GM12801 (cell line): ENCODE measurements around the gene EPHA6.

Source experiments
- TF ChIP-seq, protein P1 (sequence below): IDR thresholded peaks from one replicate; pipeline ENCODE4 v1.5.1; 2011; ENCODE audit warnings: control low read depth; ENCODE audit not compliant: insufficient read length; ENCODE audit errors: extremely low read depth

Gene EPHA6

DNA sequence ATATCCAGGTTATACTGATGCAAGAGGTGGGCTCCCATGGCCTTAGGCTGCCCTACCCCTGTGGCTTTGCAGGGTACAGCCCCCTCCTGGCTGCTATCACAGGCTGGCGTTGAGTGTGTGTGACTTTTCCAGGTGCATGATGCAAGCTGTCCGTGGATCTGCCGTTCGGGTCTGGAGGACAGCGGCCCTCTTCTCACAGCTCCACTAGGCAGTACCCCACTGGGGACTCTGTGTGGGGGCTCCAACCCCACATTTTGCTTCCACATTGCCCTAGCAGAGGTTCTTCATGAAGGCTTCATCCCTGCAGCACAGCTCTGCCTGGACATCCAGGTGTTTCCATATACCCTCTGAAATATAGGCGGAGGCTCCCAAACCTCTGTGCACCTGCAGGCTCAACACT lies 610.6 kb downstream of the EPHA6 start:
- TF ChIP-seq, protein P1, sequence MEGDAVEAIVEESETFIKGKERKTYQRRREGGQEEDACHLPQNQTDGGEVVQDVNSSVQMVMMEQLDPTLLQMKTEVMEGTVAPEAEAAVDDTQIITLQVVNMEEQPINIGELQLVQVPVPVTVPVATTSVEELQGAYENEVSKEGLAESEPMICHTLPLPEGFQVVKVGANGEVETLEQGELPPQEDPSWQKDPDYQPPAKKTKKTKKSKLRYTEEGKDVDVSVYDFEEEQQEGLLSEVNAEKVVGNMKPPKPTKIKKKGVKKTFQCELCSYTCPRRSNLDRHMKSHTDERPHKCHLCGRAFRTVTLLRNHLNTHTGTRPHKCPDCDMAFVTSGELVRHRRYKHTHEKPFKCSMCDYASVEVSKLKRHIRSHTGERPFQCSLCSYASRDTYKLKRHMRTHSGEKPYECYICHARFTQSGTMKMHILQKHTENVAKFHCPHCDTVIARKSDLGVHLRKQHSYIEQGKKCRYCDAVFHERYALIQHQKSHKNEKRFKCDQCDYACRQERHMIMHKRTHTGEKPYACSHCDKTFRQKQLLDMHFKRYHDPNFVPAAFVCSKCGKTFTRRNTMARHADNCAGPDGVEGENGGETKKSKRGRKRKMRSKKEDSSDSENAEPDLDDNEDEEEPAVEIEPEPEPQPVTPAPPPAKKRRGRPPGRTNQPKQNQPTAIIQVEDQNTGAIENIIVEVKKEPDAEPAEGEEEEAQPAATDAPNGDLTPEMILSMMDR, result no peak

DNA sequence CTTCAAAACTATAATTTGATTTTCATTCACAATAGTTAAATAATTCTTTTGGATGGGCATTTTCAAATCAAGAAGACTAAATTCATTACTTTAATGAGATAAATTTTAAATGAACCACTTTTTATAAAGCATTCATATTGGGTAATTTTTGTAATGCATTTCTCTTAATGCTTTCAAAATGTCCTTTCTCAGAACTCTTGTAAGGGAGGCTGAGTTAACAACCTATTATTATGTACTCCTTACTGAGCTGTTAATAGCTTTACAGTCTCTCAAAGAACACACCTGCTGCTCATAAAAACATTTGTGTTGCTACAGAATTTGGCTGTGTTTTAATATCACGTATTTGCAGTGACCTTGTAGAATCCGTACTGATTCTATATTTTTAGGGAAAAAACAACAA lies 616.2 kb downstream of the EPHA6 start:
- TF ChIP-seq, protein P1, result no peak

DNA sequence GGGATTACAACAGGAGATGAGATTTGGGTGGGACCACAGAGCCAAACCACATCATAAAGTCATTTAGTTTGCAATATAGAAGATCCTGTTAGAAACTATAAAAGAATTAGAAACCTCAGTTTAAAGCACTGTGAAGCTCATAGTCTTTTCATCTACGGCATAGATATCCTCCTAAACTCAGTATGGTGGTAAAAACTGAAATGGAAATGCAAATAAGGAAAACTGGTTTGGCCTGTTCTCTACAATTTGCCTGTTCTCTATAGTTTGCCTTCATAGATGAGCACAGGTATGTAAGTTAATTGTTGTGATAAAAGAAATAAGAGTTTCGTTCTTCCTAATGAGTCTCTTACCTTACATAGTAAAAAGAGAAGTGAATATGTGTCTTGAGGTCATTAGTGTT lies 618.5 kb downstream of the EPHA6 start:
- TF ChIP-seq, protein P1, result no peak

DNA sequence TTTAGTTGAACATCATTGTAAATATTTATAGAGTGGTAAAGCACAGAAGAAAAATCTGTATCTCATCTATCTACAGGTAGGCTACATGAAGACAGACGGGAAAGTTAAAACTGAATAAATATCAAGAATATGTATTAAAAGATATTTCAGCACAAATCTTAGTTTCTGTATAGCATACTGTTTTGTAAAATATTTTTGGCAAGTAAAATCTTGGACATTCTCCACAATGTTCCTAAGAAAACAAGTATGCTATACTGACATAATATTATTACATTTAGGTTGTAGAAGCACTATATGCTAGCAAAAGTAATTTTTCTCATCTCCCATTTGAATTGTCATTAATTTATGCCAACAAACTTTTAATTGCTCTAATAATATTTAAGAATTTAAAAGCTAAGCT lies 623.7 kb downstream of the EPHA6 start:
- TF ChIP-seq, protein P1, result no peak

DNA sequence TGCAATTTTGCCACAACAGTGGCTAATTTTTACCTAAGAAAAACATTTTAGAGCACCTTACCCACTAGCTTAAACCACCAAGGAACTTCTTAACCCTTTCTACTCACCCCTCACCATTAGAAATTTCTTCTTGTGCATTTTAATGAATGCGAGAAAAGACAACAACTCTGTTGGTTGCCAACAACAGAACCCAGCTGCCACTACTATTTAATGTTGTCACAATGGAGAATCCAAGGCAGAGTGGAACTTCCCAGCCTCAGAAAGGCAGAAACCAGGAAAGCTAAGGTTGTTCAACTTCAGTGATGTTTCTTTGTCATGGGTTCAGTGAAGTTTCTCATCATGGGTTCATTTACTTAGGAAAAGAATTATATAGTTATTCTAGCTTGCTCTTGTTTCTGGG lies 625.0 kb downstream of the EPHA6 start:
- TF ChIP-seq, protein P1, result no peak

DNA sequence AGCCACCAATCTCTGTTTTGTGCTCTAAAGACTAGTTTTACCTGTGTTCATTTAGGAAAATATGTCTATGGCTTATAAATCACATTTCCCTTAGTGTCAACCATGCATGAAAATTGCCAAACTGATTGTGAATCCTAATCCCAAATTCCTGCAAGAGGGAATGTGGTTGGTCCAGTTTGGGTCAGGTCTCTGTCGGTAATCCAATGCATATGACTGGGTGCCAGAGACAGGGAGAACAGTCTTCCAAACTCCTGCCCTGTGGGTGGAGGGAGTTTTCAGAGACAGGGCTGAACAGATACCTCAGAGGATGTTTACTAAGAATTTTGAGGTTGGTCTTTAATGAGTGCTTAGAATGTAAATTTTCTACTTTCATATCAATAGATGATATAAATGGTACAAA lies 649.6 kb downstream of the EPHA6 start:
- TF ChIP-seq, protein P1, result no peak

DNA sequence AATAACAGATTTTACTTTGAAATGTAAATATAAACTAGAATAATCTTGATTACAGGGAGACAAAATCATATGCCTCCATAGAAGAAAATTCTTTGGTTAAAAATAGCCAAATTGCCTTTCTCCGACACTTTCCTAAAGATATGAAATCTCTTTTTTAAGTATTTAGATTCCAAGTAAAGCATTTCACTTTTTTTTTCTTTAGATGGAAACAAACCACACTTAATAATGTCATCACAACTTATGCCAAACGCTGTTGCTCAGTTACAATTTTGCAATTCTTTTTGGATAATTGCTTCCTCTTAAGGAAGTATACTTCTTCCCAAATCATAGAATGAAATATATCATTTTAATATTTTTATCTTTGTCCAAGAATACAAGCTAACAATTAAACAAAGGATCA lies 656.1 kb downstream of the EPHA6 start:
- TF ChIP-seq, protein P1, result no peak

DNA sequence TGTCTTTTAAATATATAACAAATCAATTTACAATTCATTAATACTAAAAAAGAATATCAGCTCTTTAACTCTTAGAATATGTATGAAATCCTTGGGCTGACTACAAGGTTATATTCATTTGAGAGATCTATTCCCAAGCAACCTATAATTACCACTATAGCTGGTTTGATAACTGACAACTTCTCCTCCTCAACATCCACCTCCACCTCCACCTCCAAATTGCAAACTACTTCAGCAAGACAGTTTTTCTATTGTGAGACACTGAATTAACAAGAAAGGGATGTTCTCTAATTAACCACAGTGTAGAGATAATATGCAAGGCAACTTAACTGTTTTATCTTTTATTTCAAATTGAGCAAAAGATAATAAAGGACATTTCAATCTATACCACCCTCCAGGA lies 665.3 kb downstream of the EPHA6 start:
- TF ChIP-seq, protein P1, result no peak
